Stimulated activated CD8-positive, alpha-beta memory T cell treated with anti-CD3 and anti-CD28 coated beads, Interleukin-7, amount 100 ng/mL, for 1 hour (primary cell): ENCODE measurements around the gene NYAP1.
A peak's percentile ranks its signal among the peaks of the same experiment; 100 is the strongest.

Experiments used
- DNase-seq, 2 donors: peaks; one replicate each; pipeline ENCODE4 v3.0.0-alpha.2; 2020; ENCODE audit warnings: low read depth in 2 of 2

Gene NYAP1

GRCh38 chr7:100457033-100457432 lies 26.7 kb upstream of the NYAP1 start:
- DNase-seq: no peak

- DNase-seq: no peak
Observed at GRCh38 chr7:100464210-100464660, 19.5 kb upstream of the NYAP1 start, which contains the start of gene SPACDR. Gene SPACDR (minus strand): TSS chr7:100464260. CDS start chr7:100464025, 235 bp downstream.

- no peak for DNase-seq
Observed at GRCh38 chr7:100464791-100465190, 18.9 kb upstream of the NYAP1 start.

GRCh38 chr7:100465299-100465698 lies 18.4 kb upstream of the NYAP1 start:
- no peak for DNase-seq

GRCh38 chr7:100465702-100466311 lies 17.9 kb upstream of the NYAP1 start:
- DNase-seq: no peak

- DNase-seq: no peak
Observed at GRCh38 chr7:100466653-100467605, 16.8 kb upstream of the NYAP1 start.

- DNase-seq: no peak
Observed at GRCh38 chr7:100467638-100468373, 15.9 kb upstream of the NYAP1 start.

- DNase-seq: peak; percentile 73 to 84
Observed at GRCh38 chr7:100469227-100470044, 14.3 kb upstream of the NYAP1 start.

GRCh38 chr7:100471021-100471420 lies 12.7 kb upstream of the NYAP1 start:
- no peak for DNase-seq

GRCh38 chr7:100472121-100472851 lies 11.4 kb upstream of the NYAP1 start:
- no peak for DNase-seq

GRCh38 chr7:100472854-100473499 lies 10.8 kb upstream of the NYAP1 start:
- no peak for DNase-seq

GRCh38 chr7:100475549-100475948 lies 8.2 kb upstream of the NYAP1 start:
- no peak for DNase-seq

- no peak for DNase-seq
Observed at GRCh38 chr7:100476101-100476780, 7.5 kb upstream of the NYAP1 start.

GRCh38 chr7:100476903-100477870 lies 6.5 kb upstream of the NYAP1 start:
- DNase-seq: no peak

GRCh38 chr7:100477871-100478267 lies 5.9 kb upstream of the NYAP1 start:
- DNase-seq: no peak

- peak; percentile 75 to 82 for DNase-seq
Observed at GRCh38 chr7:100478958-100479660, 4.6 kb upstream of the NYAP1 start, which contains the start of gene TSC22D4. Gene TSC22D4 (minus strand): TSS chr7:100479214. CDS start chr7:100478038, 1,176 bp downstream.

- no peak for DNase-seq
Observed at GRCh38 chr7:100481466-100481865, 2.3 kb upstream of the NYAP1 start.

GRCh38 chr7:100482728-100483089 lies 1.0 kb upstream of the NYAP1 start:
- DNase-seq: no peak
